GM18517 (cell line): ENCODE results near the gene SNAPC4.
"Not testable (repeated sequence)": the region's sequence is repeated elsewhere in the genome, so short reads cannot be mapped to it uniquely, and the experiment has no call there.

Experiments
- ATAC-seq: cut with Tn5 transposase; IDR thresholded peaks from one replicate; pipeline ENCODE4 v1.9.1; 2021; ENCODE audit warnings: mild to moderate bottlenecking, moderate library complexity; ENCODE audit not compliant: unreplicated experiment

The SNAPC4 gene

DNA sequence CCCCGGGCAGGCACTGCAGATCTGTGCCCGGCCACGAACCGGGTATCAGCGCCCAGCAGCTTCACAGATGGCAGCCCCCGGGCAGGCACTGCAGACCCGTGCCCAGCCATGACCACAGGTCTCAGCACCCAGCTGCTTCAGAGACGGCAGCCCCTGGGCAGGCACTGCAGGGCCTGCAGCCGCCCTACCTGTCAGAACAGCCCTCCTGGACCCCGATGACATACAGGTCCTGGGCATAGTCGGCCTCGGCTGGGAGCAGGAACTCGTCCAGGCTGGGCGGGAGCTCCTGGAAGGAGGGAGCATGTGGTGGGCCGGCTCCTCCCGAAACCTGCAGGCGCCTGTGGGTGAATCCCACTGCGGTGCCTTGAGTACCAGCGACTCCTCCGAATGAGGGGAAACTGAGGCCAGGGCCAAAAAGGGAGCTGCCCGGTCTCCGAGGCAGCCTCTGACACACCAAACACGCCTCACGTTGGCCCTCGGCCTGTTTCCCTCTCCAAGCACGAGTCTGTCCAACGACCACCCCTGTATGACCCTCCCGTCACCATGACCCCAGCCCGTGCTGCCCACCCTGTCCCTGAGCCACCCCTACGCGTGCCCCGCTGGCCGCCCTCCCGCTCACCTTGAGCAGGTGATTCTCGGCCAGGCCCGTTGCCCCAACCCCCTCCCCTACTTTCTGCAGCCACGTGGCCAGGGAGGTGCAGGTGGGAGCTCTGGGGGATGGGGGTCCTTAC, 34.0 kb upstream of the SNAPC4 start:
- no peak for ATAC-seq

DNA sequence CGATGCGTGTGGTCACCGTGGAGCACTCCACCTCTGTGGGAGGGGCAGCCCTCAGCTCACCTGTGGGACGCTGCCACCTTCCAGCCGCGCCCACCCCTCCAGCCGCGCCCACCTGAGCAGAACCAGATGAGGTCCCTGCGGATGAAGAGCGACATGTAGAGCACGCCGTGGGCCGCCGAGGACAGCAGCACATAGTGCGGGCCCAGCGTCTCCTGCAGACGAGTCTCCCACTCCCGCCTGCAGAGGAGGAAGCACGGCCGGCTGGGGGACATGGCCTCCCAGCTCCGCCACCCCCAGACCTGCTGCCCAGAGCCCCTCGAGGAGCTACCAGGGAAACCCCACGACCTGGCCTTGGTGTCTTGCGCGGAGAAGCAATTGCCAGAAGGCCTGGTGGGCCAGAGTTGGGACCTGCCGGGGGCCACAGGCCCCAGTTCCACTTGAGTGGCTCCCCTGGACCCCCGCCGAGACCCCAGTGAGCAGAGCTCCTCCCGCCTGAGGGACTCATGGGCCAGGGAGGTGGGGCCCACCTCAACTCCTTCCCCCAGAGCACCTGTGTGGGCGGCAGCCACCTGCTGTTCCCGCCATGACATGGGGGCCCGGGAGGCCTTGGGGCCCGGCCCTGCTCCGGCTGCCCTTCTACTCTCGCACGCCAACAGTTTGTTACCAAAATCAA, 33.2 kb upstream of the SNAPC4 start:
- ATAC-seq = no peak

DNA sequence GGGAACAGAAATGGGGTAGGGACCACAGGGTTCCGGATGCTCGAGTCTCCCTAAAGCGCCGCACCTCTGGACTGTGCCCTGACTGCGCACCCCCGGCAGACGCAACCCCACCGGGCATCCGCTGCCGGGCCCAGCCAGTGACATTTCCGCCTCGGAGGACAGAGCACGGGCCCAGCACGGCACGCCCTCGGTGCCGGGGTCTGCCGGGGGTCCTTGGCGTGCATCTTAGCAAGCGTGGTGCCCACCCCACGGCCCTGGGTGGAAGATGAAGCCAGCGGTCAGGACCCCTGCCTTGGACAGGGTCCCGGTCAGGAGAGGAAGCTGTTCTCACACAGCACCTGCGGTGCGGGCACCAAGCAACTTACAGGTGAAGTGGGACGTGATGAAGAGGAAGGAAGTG, 32.6 kb upstream of the SNAPC4 start:
- ATAC-seq = no peak

DNA sequence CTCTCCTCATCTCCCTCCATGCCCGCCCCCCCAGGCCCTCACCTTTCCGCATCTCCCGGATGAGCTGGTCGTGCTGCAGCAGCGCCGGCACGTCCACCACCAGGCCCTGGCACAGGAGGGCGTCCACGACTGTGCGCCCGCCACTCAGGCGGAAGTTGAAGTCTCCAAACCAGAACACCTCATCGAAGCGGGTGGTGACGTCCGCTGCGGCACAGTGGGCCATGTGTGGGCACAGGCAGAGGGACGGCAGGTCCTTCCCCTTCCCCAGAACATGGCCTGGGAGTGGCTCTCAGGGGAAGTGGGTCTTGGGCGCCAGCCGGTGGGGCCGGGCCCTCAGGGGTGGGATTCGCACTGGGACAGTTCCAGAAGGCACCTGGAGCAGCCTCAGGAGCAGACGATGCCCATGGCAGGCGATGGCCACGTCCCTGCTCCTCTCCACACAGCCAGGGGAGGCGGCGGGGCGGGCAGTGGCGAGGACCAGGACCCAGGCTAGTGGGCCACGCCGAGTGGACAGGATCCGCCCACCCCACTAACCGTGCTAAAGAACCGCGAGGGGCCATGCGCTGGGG, 31.9 kb upstream of the SNAPC4 start:
- no peak for ATAC-seq

DNA sequence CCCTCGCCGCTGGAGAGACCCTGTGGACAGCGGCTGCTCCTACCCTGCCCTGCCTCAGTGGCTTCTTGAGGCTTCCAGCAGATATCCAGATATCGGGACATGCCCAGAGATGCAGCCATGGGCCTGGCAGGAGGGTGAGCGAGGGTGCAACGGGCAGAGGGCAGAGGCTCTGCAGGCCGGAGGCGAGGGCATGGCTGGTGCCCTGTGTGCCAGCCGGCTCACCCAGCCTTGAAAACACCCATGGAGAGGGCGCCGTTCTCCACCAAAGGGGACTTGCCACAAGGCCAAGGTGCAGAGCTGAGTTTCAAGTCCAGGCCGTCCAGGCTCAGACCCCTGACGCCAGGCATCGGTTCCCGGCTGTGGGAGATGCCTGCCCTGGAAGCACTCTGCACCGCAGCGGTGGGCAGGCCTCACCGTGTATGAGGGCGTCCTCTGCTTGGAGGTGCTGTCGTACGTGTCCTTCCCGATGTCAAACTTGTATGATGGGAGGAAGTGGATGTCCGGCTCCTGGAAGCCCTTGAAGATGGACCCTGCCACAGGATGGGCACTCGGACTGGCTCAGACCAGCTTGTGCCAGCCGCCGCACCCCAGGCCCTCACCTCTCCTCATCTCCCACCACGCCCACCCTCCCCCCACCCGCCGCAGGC, 30.7 kb upstream of the SNAPC4 start:
- no peak for ATAC-seq

DNA sequence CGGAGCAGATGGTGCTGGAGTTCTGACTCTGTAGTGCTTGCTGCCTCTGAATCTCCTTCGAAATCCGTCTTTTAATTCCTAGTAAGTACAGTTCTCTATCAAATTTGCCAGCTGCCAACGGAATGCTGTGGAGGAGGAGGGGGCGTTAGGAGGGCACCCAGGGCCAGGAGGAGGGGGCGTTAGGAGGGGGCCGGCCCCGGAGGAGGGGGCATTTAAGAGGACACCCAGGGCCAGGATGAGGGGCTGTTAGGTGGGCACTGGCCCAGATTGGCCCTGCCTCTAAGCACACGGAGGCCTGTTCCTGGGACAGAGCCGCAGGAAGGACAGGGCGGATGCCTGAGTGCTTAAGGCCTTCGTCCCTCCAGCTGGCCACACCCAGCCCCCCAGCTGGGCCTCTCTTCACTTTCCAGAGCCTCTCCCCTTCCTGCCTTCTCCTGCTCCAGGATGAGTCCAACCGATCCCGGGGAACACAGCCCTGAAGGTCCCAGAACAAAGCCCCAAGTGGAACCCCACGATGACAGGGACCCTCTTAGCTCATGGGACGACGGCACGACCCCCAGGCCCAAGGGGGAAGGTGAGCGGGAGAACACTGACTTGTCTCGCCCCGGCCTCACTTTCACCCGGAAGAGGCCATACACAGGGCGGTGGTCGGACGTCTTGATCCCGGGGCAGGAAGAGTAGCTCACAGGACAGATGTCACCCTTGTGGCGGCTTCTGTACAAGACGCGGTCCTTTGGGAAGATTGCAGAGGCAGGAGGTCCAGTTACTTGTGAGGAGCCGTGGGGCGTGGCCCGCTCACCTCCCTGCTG, 29.9 kb upstream of the SNAPC4 start:
- ATAC-seq = no peak

DNA sequence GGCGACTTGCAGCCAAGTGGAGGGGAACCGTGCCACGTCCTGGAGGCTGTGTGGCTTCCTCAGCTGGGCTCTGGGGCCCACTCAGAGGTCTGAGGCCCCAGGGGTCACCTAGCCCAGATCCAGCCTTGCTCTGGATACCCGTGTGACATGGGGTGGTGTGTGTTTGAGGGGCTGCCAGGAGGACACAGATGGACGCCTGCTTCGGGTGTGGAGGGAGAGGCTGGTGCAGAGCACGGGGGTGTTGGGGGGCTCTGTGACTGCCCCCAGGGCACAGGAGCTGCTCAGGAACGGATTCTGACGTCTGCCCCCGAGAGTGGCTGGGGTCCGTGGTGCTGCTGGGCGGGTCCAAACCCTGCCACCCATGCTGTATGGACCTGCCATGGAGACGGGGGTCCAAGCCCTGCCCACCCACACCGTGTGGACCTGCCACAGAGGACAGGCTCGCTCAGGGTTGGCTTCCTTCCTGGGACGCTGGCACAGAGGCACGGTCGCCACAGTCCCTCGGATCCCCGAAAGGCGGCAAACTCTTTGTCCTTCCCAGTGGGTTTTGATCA, 29.2 kb upstream of the SNAPC4 start:
- no peak for ATAC-seq

DNA sequence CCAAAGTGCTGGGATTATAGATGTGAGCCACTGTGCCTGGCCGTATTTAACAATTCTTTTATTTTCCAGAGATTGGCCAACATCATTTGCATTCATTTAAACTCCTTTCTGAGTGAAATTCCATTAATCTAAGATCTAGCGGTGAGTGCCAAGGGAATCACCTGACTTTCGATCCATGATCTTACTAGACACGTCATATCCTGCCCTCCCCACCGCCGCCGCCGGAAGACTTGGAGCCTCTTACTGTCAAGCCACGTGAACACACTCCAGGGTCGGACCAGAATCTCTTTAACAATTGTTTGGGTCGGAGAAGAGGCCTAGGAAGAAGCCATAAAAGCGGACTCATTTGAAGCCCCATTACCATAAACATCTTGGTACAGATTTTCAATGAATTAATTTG, 26.8 kb upstream of the SNAPC4 start:
- no peak for ATAC-seq

DNA sequence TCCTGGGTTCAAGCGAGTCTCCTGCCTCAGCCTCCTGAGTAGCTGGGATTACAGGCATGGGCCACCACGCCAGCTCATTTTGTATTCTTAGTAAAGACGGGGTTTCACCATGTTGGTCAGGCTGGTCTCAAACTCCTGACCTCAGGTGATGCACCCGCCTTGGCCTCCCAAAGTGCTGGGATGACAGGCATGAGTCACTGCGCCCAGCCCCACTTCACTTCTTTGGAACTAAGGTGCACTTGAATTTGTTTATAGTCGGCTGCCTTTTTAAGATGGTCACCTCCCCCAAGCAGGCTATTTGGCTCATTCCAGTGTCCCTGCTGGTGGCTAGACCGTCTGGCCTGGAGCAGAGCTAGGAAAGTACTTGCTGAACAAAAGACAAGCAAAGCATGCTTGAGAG, 25.4 kb upstream of the SNAPC4 start:
- not testable (repeated sequence) for ATAC-seq

DNA sequence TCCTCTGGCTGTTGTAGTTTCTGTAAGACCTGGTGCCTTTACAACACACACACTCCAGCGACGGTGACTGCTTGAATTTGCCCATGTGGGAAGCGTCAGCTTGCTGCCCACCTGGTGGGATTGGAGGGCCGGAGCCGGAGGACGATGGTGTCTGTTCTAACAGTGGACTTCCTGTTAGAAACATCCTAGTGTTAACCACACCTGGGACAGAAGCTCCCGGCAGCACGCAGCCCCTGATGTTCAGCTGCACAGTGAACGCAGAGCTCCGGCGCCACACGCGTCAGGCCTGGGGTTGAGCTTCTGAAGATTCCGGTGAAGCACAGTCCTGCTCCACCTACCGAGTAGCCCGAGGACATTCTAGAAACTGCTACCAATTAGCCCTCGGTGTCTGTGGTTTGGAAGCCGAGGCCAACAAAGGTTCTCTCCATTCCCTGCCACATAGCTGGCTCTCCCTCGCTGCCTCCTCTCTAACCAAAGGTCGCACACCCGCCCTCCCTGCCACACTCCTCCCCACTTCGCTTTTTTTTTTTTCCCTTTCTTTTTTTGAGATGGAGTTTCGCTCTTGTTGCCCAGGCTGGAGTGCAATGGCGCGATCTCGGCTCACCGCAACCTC, 24.9 kb upstream of the SNAPC4 start:
- no peak for ATAC-seq

DNA sequence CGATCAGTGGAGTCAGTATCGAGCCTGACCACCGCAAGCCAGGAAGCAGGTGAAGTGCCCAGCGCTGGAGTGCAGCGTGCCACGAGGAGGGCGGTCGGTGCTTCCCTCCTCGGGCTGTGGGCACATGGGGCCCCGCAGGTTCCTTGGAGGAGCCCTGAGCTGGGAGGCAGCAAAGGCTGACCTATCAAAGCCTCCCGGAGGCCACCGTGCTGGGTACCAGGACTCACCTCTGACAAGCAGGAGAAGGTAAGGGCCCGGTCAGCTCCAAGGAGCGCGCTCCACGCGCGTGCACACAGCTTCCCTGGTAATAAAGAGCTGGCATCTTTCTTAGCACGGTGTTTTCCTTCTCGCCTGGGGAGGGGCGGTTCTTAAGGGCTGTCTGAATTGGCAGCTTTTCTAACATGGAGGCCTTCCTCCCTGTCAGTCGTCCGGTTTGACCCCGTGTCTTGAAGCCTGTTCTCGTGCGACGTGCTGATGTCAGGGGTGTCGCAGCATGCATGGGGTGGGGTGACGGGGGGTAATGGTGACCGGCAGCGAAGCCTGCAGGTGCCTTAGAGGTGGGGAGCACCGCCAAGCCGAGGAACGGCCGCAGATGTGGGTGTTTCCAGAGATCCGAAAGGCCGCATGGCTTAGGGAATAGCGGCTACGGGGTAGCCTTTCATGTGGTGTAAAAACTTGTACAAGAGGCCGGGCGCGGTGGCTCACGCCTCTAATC, 23.6 kb upstream of the SNAPC4 start:
- ATAC-seq = no peak

DNA sequence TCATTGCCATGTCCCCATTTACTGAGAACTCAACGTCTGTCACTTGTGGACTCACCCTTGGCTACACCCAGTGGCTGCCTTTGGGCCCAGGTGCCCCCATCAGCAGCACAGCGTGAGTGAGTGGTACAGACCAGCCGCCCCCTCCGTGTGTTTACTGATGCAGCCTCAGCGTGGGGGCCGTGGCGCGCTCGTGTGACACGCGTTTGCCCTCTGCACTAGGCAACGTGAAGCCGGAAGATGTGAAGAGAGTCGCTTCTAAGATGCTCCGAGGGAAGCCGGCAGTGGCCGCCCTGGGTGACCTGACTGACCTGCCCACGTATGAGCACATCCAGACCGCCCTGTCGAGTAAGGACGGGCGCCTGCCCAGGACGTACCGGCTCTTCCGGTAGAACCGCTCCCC, 22.9 kb upstream of the SNAPC4 start:
- no peak for ATAC-seq

DNA sequence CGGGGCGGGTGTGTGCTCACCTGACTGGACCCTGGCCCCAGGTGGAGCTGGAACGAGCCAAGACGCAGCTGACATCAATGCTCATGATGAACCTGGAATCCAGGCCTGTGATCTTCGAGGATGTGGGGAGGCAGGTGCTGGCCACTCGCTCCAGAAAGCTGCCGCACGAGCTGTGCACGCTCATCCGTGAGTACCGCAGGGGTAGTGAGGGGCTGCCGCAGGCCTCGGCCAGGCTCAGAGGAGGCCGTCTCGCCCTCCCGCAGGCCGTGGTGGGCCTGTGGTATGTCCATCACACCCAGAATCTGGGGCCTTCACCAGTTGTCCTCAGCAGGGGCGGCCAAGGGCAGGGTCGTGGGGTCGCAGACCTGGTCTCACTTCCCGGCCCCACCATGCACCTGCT, 21.8 kb upstream of the SNAPC4 start:
- ATAC-seq = no peak

DNA sequence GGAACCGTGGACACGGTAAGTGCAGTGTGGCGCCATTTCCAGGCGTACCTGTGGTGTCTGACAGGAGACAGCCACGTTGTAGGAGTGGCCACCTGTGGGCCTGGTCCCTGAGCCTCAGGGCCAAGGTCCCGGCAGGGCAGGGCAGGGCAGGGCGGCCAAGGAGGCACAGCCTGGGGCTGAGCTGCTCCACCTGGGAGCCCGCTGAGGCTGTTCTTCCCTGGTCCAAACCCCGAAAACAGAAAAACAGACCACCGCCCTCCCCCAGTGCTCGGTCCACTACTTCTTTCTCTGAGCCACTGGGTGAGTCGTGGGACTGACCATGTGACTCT, 19.1 kb upstream of the SNAPC4 start:
- ATAC-seq = no peak

DNA sequence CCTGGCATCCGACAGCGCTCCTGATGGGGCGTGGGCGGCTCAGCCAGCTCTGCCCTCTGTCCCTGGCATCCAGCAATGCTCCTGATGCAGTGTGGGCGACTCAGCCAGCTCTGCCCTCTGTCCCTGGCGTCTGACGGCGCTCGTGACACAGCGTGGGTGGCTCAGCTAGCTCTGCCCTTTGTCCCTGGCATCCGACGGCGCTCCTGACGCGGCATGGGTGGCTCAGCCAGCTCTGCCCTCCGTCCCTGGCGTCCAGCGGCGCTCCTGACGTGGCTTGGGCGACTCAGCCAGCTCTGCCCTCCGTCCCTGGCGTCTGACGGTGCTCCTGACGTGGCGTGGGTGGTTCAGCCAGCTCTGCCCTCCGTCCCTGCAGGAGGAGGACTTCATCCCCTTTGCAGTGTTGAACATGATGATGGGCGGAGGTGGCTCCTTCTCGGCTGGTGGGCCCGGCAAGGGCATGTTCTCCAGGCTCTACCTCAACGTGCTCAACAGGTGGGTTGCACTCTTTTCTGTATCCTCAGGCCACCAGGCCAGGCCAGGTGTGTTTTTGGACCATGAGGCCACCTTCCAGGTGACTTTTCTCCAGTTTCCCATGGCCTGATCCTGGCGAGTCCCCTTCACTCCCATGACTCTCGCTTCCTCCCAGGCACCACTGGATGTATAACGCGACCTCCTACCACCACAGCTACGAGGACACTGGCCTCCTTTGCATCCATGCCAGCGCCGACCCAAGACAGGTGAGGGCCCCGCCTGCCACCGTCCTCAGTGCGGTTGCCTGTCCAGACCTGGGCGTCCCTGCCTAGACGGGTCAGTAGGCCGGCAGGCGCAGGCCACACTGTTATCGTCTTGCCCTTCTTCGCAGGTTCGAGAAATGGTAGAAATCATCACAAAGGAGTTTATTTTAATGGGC, 18.5 kb upstream of the SNAPC4 start:
- no peak for ATAC-seq

DNA sequence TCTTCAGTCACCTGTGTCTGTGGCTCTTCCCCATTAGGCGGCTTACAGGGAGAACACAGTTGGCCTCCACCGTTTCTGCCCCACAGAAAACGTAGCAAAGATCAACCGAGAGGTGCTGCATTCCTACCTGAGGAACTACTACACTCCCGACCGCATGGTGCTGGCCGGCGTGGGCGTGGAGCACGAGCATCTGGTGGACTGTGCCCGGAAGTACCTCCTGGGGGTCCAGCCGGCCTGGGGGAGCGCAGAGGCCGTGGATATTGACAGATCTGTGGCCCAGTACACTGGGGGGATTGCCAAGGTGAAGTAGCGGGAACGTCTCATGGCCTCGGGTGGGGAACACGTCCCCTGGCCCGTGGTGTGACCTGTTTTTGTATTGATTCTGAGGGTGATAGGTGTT, 16.9 kb upstream of the SNAPC4 start:
- ATAC-seq = no peak

DNA sequence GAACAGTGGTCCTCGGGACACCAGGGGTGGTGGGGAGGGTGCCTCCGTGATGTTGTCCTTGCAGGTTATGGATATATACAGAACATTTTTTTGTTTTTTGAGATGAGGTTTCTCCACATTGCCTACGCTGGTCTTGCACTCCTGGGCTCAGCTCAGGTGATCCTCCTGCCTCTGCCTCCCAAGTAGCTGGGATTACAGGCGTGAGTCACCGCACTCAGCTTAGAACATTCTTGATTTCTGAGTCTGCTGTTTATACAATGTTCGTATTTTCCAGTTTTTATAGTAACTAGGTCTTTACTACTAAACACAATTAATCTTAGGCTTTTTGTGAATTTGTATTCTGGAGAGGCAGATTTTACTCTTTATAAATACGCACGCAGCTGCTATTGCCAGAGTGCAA, 16.5 kb upstream of the SNAPC4 start:
- no peak for ATAC-seq

DNA sequence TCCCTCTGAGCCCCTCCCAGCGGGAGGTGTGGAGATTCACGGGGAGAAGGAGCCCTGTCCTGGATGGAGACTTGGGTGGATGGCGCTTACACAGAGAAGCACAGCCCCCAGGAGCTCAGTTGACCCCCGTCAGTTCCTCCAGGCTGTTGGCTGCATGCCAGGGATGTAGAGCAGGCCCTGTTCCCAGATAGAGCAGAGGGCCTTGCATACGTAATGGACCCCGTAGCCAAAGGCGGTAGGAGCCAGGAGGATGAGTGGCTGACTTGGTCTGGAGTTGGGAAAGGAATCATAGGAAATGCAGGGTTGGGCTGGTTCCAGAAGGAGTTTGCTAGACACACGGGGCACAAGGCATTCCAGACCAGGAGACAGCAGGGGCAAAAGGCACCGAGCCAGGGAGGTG, 13.0 kb upstream of the SNAPC4 start:
- no peak for ATAC-seq

DNA sequence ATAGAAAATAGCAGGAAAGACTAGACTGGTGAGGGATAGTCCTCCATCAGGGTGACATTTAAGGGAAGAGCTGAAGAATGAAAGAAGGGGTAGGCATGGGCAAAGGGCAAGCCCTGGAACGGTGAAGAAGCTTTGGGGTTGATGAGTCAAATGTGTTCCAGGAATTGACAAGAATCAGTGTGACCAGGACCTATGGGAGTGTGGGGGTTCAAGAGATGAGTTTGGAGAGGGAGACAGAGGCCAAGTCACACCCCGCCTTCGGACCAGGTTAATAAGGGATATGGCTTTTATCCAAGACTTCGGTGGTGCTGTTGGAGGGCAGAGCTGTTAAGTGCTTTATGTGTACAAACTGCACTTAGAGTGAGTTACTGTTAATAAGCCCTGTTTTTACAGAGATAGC, 11.4 kb upstream of the SNAPC4 start:
- ATAC-seq = no peak
